H9 (cell line): Measurements from ENCODE around the gene RNF146. TPM values are rescaled to one million over a fixed set of nuclear protein-coding genes. Genes with fewer than 3 reads are reported as not detected.

ENCODE experiments used
- DNase-seq: peaks from one replicate; pipeline ENCODE4 v3.0.0-alpha.2; 2017
- H2AFZ ChIP-seq: one replicate; pipeline ENCODE4 v1.6.1; 2013; ENCODE audit warnings: mild to moderate bottlenecking, low read length, control low read depth, moderate library complexity
- H2AK5ac ChIP-seq: 2 replicates; pipeline ENCODE4 v1.6.1; 2013; ENCODE audit warnings: low read length, control low read depth, mixed read lengths; ENCODE audit not compliant: insufficient read length
- H2BK120ac ChIP-seq: one replicate; pipeline ENCODE4 v1.6.1; 2013; ENCODE audit warnings: low read depth, mild to moderate bottlenecking, low read length, control low read depth, inconsistent platforms; ENCODE audit not compliant: poor library complexity, severe bottlenecking
- H2BK12ac ChIP-seq: 2 replicates; pipeline ENCODE4 v1.6.1; 2013; ENCODE audit warnings: low read length, control low read depth, mixed read lengths, low read depth; ENCODE audit not compliant: insufficient read length
- H2BK15ac ChIP-seq: 2 replicates; pipeline ENCODE4 v1.6.1; 2013; ENCODE audit warnings: low read depth, low read length, control low read depth
- H2BK20ac ChIP-seq: one replicate; pipeline ENCODE4 v1.6.1; 2013; ENCODE audit warnings: low read depth, mild to moderate bottlenecking, low read length, control low read depth, inconsistent platforms; ENCODE audit not compliant: poor library complexity, severe bottlenecking
- H2BK5ac ChIP-seq: 2 replicates; pipeline ENCODE4 v1.6.1; 2013; ENCODE audit warnings: low read length, control low read depth, mixed read lengths; ENCODE audit not compliant: insufficient read length
- H3K14ac ChIP-seq: 2 replicates; pipeline ENCODE4 v1.6.1; 2013; ENCODE audit warnings: low read length, control low read depth; ENCODE audit not compliant: insufficient read depth
- H3K18ac ChIP-seq: 2 replicates; pipeline ENCODE4 v1.6.1; 2013; ENCODE audit warnings: low read depth, mild to moderate bottlenecking, mixed read lengths, low read length, control low read depth; ENCODE audit not compliant: insufficient read length
- H3K23ac ChIP-seq: 2 replicates; pipeline ENCODE4 v1.6.1; 2013; ENCODE audit warnings: low read length, control low read depth, mixed read lengths, low read depth; ENCODE audit not compliant: insufficient read length
- H3K23me2 ChIP-seq: 2 replicates; pipeline ENCODE4 v1.6.1; 2013; ENCODE audit warnings: low read depth, mild to moderate bottlenecking, mixed read lengths, low read length, control low read depth; ENCODE audit not compliant: insufficient read length, poor library complexity, severe bottlenecking
- H3K27ac ChIP-seq: 2 replicates; pipeline ENCODE4 v1.5.1; 2013; ENCODE audit warnings: low read length, control low read depth, mixed read lengths, low read depth; ENCODE audit not compliant: insufficient read length
- H3K27me3 ChIP-seq: 2 replicates; pipeline ENCODE4 v1.6.1; 2013; ENCODE audit warnings: low read length, control low read depth, inconsistent platforms; ENCODE audit not compliant: insufficient read depth
- H3K4ac ChIP-seq: 2 replicates; pipeline ENCODE4 v1.6.1; 2013; ENCODE audit warnings: low read depth, mild to moderate bottlenecking, control low read depth, inconsistent platforms, low read length, moderate library complexity
- H3K4me1 ChIP-seq: 2 replicates; pipeline ENCODE4 v1.6.1; 2013; ENCODE audit warnings: low read length, control low read depth, inconsistent platforms; ENCODE audit not compliant: insufficient read depth
- H3K4me2 ChIP-seq: 2 replicates; pipeline ENCODE4 v1.6.1; 2013; ENCODE audit warnings: low read length, control low read depth, mixed read lengths; ENCODE audit not compliant: insufficient read length, insufficient read depth
- H3K56ac ChIP-seq: 2 replicates; pipeline ENCODE4 v1.6.1; 2013; ENCODE audit warnings: low read depth, mild to moderate bottlenecking, mixed read lengths, low read length, control low read depth; ENCODE audit not compliant: insufficient read length
- H3K79me1 ChIP-seq: 2 replicates; pipeline ENCODE4 v1.6.1; 2013; ENCODE audit warnings: low read depth, mild to moderate bottlenecking, moderate library complexity, low read length, control low read depth, inconsistent platforms; ENCODE audit not compliant: insufficient read depth, poor library complexity, severe bottlenecking
- H3K79me2 ChIP-seq: 2 replicates; pipeline ENCODE4 v1.6.1; 2013; ENCODE audit warnings: low read length, control low read depth, inconsistent platforms; ENCODE audit not compliant: insufficient read depth
- H3K9ac ChIP-seq: 2 replicates; pipeline ENCODE4 v1.6.1; 2013; ENCODE audit warnings: low read length, control low read depth, mixed read lengths; ENCODE audit not compliant: insufficient read length; ENCODE audit errors: extremely low read depth
- H3K9me3 ChIP-seq: one replicate; pipeline ENCODE4 v1.6.1; 2013; ENCODE audit warnings: low read depth, low read length, inconsistent platforms; ENCODE audit not compliant: control insufficient read depth
- H3T11ph ChIP-seq: one replicate; pipeline ENCODE4 v1.6.1; 2013; ENCODE audit warnings: mild to moderate bottlenecking, low read length, control low read depth, inconsistent platforms
- H4K20me1 ChIP-seq: one replicate; pipeline ENCODE4 v1.6.1; 2013; ENCODE audit not compliant: control insufficient read depth, insufficient read length, insufficient read depth
- H4K5ac ChIP-seq: 2 replicates; pipeline ENCODE4 v1.6.1; 2013; ENCODE audit warnings: low read depth, mild to moderate bottlenecking, mixed read lengths, low read length, control low read depth; ENCODE audit not compliant: insufficient read length
- H4K8ac ChIP-seq: replicated peaks from 2 replicates; pipeline ENCODE4 v1.6.1; 2013; ENCODE audit warnings: low read length, control low read depth, mixed read lengths, low read depth; ENCODE audit not compliant: insufficient read length
- H4K91ac ChIP-seq: 2 replicates; pipeline ENCODE4 v1.6.1; 2013; ENCODE audit warnings: low read depth, mild to moderate bottlenecking, moderate library complexity, mixed read lengths, low read length, control low read depth; ENCODE audit not compliant: insufficient read length
- H3K27ac Mint-ChIP-seq, 3 experiments: 2 replicates in 2 of 3; 3 replicates in 1 of 3; pipeline ENCODE4 v1.8.0; 2020 to 2021; ENCODE audit warnings: mixed read lengths in 3 of 3, mild to moderate bottlenecking in 1 of 3, moderate library complexity in 1 of 3
- H3K27me3 Mint-ChIP-seq: 2 replicates; pipeline ENCODE4 v1.8.0; 2021; ENCODE audit warnings: low read depth, mild to moderate bottlenecking, moderate library complexity, mixed read lengths
- H3K36me3 Mint-ChIP-seq, 3 experiments: 2 replicates in 2 of 3; 3 replicates in 1 of 3; pipeline ENCODE4 v1.8.0; 2020 to 2021; ENCODE audit warnings: low read depth in 3 of 3, mixed read lengths in 3 of 3; ENCODE audit not compliant: insufficient read depth in 1 of 3
- H3K4me1 Mint-ChIP-seq, 2 experiments: 2 replicates each; pipeline ENCODE4 v1.8.0; 2020; ENCODE audit warnings: mixed read lengths in 2 of 2
- H3K4me3 Mint-ChIP-seq, 2 experiments: 2 replicates in 1 of 2; 3 replicates in 1 of 2; pipeline ENCODE4 v1.8.0; 2020 to 2021; ENCODE audit warnings: mild to moderate bottlenecking in 2 of 2, mixed read lengths in 2 of 2, moderate library complexity in 1 of 2
- H3K9me3 Mint-ChIP-seq, 2 experiments: 2 replicates in 1 of 2; 3 replicates in 1 of 2; pipeline ENCODE4 v1.8.0; 2020; ENCODE audit warnings: mild to moderate bottlenecking in 2 of 2, mixed read lengths in 2 of 2, moderate library complexity in 1 of 2
- WGBS: extraction: QIAGEN DNeasy Blood & Tissue Kit; methylation state at CpG from one replicate; pipeline ENCODE4 v1.1.7; 2013; ENCODE audit warnings: missing lambda C conversion rate, low lambda C conversion rate, mixed read lengths; ENCODE audit not compliant: insufficient read length; ENCODE audit errors: extremely low coverage; 5-methylcytosine and 5-hydroxymethylcytosine counted together
- total RNA-seq: library from RNA; stranded (reverse); gene quantifications from 2 replicates; pipeline ENCODE4 v1.2.1, GENCODE V29; 2021
- TF ChIP-seq, protein P1 (sequence below): fragments of 200-600 bp; sonication (generic); conservative IDR thresholded peaks from 3 replicates; pipeline ENCODE4 v1.8.0; 2021; ENCODE audit warnings: antibody characterized with exemption, mild to moderate bottlenecking

Gene RNF146
- total RNA-seq, 1 experiment from 2014 or later, result 20.4 TPM

DNA sequence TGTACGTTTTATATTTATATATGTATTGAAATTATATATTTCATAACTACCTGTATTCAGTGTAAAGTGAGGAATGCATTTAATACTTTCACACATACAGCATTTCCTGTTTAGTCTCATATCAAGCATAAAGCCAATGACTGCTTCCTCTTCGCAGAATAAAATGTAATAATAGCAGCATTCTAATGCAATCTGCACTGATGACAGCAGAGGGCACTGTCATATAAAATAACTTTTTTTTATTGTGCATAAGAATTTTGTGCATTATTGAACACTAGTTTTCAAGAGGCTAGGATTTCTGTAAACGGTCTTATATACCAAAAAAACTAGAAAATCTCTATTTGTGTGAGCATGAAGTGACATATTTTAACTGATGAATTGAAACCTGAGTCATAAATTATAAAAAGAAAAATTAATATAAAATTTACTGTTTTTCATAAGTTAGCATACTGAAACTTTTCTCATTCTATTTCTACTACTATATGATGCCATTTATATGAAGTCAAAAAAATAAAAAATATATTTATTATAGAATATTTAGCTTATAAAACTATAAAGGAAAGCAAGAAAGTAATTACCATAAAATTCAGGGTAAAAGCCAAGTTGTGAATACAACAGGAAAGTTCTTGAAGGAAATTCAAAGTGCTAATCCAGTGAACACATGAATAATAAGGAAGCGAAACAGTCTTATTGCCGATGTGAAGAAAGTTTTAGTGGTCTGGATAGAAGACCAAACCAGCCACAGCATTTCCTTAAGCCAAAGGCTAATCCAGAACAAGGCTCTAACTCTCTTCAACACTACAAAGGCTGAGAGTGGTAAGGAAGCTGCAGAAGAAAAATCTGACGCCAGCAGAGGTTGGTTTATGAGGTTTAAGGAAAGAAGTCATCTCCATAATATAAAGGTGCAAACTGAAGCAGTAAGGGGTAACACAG, 36.3 kb downstream of the RNF146 start:
- H2AK5ac ChIP-seq, result no peak overlapping the region
- H3K9ac ChIP-seq, result no peak overlapping the region
- H4K91ac ChIP-seq, result no peak overlapping the region
- no peak overlapping the region for H2BK5ac ChIP-seq
- no peaks in the 10 kb centered on the region for H3K9me3 ChIP-seq
- no peaks in the 10 kb centered on the region for H4K20me1 ChIP-seq
- no peak overlapping the region for H3K18ac ChIP-seq
- peaks cover 0 to 4% of the 10 kb centered on the region in 2 experiments; a peak in 1 of 5 replicates for H3K9me3 Mint-ChIP-seq
- H2BK20ac ChIP-seq, result no peak overlapping the region
- no peak overlapping the region for H3K4me2 ChIP-seq
- DNase-seq, result no peak
- peak overlapping the region in 2 of 3 experiments; percentile 32 to 55; a peak in 2 of 7 replicates for H3K27ac Mint-ChIP-seq
- H3K14ac ChIP-seq, result no peak overlapping the region
- no peak overlapping the region for H3K56ac ChIP-seq
- H3K27me3 Mint-ChIP-seq, result no peaks in the 10 kb centered on the region
- no peaks in the 10 kb centered on the region for H3K4me1 ChIP-seq
- H3T11ph ChIP-seq, result no peak overlapping the region
- no peak overlapping the region for H4K5ac ChIP-seq
- H2BK15ac ChIP-seq, result no peak overlapping the region
- H3K79me1 ChIP-seq, result no peaks in the 10 kb centered on the region
- H3K23me2 ChIP-seq, result no peaks in the 10 kb centered on the region
- peaks cover 3 to 20% (median 16%) of the 10 kb centered on the region in 3 experiments; a peak in 6 of 7 replicates for H3K36me3 Mint-ChIP-seq
- TF ChIP-seq, protein P1, sequence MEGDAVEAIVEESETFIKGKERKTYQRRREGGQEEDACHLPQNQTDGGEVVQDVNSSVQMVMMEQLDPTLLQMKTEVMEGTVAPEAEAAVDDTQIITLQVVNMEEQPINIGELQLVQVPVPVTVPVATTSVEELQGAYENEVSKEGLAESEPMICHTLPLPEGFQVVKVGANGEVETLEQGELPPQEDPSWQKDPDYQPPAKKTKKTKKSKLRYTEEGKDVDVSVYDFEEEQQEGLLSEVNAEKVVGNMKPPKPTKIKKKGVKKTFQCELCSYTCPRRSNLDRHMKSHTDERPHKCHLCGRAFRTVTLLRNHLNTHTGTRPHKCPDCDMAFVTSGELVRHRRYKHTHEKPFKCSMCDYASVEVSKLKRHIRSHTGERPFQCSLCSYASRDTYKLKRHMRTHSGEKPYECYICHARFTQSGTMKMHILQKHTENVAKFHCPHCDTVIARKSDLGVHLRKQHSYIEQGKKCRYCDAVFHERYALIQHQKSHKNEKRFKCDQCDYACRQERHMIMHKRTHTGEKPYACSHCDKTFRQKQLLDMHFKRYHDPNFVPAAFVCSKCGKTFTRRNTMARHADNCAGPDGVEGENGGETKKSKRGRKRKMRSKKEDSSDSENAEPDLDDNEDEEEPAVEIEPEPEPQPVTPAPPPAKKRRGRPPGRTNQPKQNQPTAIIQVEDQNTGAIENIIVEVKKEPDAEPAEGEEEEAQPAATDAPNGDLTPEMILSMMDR, result peak; percentile 79
- no peak overlapping the region for H3K4me3 Mint-ChIP-seq
- H2BK12ac ChIP-seq, result no peak overlapping the region
- no peak overlapping the region for H3K4ac ChIP-seq
- no peak overlapping the region for H3K27ac ChIP-seq
- no peak overlapping the region for H2AFZ ChIP-seq
- no peak overlapping the region for H2BK120ac ChIP-seq
- no peaks in the 10 kb centered on the region for H3K27me3 ChIP-seq
- H3K4me1 Mint-ChIP-seq, result peaks cover 3% of the 10 kb centered on the region in 2 experiments; a peak in 1 of 4 replicates
- WGBS, result no CpG with 5 or more reads among the region's 6 CpGs
- no peak overlapping the region for H3K23ac ChIP-seq
- H3K79me2 ChIP-seq, result 0 out of 2 replicates have a peak, but pooled peaks cover 1% of the 10 kb centered on the region
- no peak overlapping the region for H4K8ac ChIP-seq
